HCT116 (cell line): ENCODE results near the gene MAP1S.

Experiments used
- CEBPB ChIP-seq: IDR thresholded peaks from 2 replicates; pipeline ENCODE4 v1.6.1; 2012; ENCODE audit warnings: low read depth
- EZH2 ChIP-seq: fragments of 200-600 bp; sonication (generic); IDR thresholded peaks from 2 replicates; pipeline ENCODE4 v1.6.1; 2017; ENCODE audit warnings: antibody characterized with exemption, mixed run types
- EZH2phosphoT487 ChIP-seq: fragments of 200-600 bp; IDR thresholded peaks from 2 replicates; pipeline ENCODE4 v1.6.1; 2018; ENCODE audit warnings: antibody characterized with exemption, borderline replicate concordance
- JUND ChIP-seq: IDR thresholded peaks from 2 replicates; pipeline ENCODE4 v1.6.1; 2012
- POLR2A ChIP-seq: IDR thresholded peaks from 2 replicates; pipeline ENCODE4 v1.7.0; 2011; ENCODE audit warnings: borderline replicate concordance; ENCODE audit not compliant: insufficient read depth, insufficient read length; ENCODE audit errors: extremely low read depth
- POLR2AphosphoS5 ChIP-seq: IDR thresholded peaks from 2 replicates; pipeline ENCODE4 v1.6.1; 2011; ENCODE audit warnings: mild to moderate bottlenecking, low read depth, low read length, moderate library complexity
- RAD21 ChIP-seq: IDR thresholded peaks from 2 replicates; pipeline ENCODE4 v1.6.1; 2012; ENCODE audit warnings: low read depth, mild to moderate bottlenecking
- REST ChIP-seq: IDR thresholded peaks from 2 replicates; pipeline ENCODE4 v1.6.1; 2012; ENCODE audit warnings: low read depth
- ZNF274 ChIP-seq: fragments of 200-500 bp; sonication (Bioruptor generic); IDR thresholded peaks from 2 replicates; pipeline ENCODE4 v1.6.1; 2014; ENCODE audit warnings: mild to moderate bottlenecking, low read depth, low read length, inconsistent platforms
- TF ChIP-seq, protein P1 (sequence below), 3 experiments: fragments of 200-600 bp in 1 of 3; sonication (generic) in 1 of 3; IDR thresholded peaks in 2 of 3; conservative IDR thresholded peaks in 1 of 3; 2 replicates each; pipeline ENCODE4 v1.5.1; 2012 to 2017; ENCODE audit warnings: low read depth in 2 of 3, low read length in 2 of 3, antibody characterized with exemption in 1 of 3, borderline replicate concordance in 1 of 3, control low read depth in 1 of 3, mild to moderate bottlenecking in 1 of 3, mixed read lengths in 1 of 3, mixed run types in 1 of 3, moderate library complexity in 1 of 3; ENCODE audit not compliant: insufficient read depth in 1 of 3
- TF ChIP-seq, protein P2 (sequence below): IDR thresholded peaks from 2 replicates; pipeline ENCODE4 v1.6.1; 2012

DNA sequence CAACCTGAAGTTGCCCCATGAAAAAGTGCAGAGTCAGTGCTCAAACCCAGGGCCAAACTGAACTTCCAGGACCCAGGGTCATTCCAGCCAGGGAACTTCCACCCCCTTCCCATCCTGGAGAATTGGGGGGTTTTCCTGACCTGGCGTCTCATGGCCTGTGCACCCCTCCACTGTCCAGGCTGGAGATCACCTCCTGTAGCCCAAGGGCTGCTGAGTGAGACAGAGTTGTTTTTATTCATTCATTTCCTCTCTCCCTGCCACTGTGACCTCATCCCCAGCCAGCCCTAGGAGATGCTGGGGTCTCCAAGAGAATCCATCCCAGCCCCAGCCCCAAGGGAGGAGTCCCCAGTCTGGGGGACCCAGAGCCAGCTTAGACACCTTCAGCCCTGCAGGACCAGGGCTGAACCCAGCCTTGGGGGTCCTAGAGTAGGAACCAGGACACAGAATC lies 36.2 kb downstream of the MAP1S start:
- TF ChIP-seq, protein P1, sequence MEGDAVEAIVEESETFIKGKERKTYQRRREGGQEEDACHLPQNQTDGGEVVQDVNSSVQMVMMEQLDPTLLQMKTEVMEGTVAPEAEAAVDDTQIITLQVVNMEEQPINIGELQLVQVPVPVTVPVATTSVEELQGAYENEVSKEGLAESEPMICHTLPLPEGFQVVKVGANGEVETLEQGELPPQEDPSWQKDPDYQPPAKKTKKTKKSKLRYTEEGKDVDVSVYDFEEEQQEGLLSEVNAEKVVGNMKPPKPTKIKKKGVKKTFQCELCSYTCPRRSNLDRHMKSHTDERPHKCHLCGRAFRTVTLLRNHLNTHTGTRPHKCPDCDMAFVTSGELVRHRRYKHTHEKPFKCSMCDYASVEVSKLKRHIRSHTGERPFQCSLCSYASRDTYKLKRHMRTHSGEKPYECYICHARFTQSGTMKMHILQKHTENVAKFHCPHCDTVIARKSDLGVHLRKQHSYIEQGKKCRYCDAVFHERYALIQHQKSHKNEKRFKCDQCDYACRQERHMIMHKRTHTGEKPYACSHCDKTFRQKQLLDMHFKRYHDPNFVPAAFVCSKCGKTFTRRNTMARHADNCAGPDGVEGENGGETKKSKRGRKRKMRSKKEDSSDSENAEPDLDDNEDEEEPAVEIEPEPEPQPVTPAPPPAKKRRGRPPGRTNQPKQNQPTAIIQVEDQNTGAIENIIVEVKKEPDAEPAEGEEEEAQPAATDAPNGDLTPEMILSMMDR (IDR thresholded peaks at IDR 0.05 in 2 of 3, conservative IDR thresholded peaks at IDR 0.05 in 1 of 3; ENCODE audit: borderline replicate concordance in 1 of 3, insufficient read depth in 1 of 3, low read depth in 2 of 3, low read length in 2 of 3), result no peak
- TF ChIP-seq EZH2, result no peak
- TF ChIP-seq CEBPB, result no peak
- no peak for TF ChIP-seq EZH2phosphoT487
- TF ChIP-seq, protein P2, sequence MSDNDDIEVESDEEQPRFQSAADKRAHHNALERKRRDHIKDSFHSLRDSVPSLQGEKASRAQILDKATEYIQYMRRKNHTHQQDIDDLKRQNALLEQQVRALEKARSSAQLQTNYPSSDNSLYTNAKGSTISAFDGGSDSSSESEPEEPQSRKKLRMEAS, result no peak
- TF ChIP-seq REST, result no peak
- no peak for TF ChIP-seq ZNF274
- TF ChIP-seq POLR2AphosphoS5, result no peak
- TF ChIP-seq POLR2A, result no peak
- TF ChIP-seq JUND, result no peak
- no peak for TF ChIP-seq RAD21
